Stimulated activated CD8-positive, alpha-beta memory T cell treated with anti-CD3 and anti-CD28 coated beads, Interleukin-2, amount 100 ng/mL, for 48 hours (primary cell): ENCODE data around the gene SOX5.

Experiments
- DNase-seq, 2 donors: peaks; one replicate each; pipeline ENCODE4 v3.0.0-alpha.2; 2020; ENCODE audit warnings: low read depth in 2 of 2

The SOX5 gene

GRCh38 chr12:23611320-23611719, 338.1 kb downstream of the SOX5 start:
- no peak for DNase-seq

- no peak for DNase-seq
Measured at GRCh38 chr12:23600919-23601318, 348.6 kb downstream of the SOX5 start.

- DNase-seq = no peak
Measured at GRCh38 chr12:23596568-23596967, 352.9 kb downstream of the SOX5 start.

GRCh38 chr12:23587833-23588559, 361.5 kb downstream of the SOX5 start:
- DNase-seq = no peak

- DNase-seq = no peak
Measured at GRCh38 chr12:23585782-23586163, 363.7 kb downstream of the SOX5 start.

- DNase-seq = no peak
Measured at GRCh38 chr12:23585156-23585781, 364.2 kb downstream of the SOX5 start.

- no peak for DNase-seq
Measured at GRCh38 chr12:23581913-23582312, 367.6 kb downstream of the SOX5 start.

- no peak for DNase-seq
Measured at GRCh38 chr12:23579257-23579656, 370.2 kb downstream of the SOX5 start.

- no peak for DNase-seq
Measured at GRCh38 chr12:23576372-23576771, 373.1 kb downstream of the SOX5 start.

GRCh38 chr12:23569356-23569755, 380.1 kb downstream of the SOX5 start:
- DNase-seq = no peak

GRCh38 chr12:23566133-23566532, 383.3 kb downstream of the SOX5 start:
- DNase-seq = no peak

- DNase-seq = no peak
Measured at GRCh38 chr12:23564451-23565152, 384.9 kb downstream of the SOX5 start.

GRCh38 chr12:23561364-23562345, 387.8 kb downstream of the SOX5 start:
- no peak for DNase-seq

- DNase-seq = no peak
Measured at GRCh38 chr12:23560611-23561010, 388.9 kb downstream of the SOX5 start.

GRCh38 chr12:23559268-23559753, 390.2 kb downstream of the SOX5 start:
- DNase-seq = no peak

GRCh38 chr12:23556661-23557060, 392.8 kb downstream of the SOX5 start:
- DNase-seq = no peak

- DNase-seq = no peak
Measured at GRCh38 chr12:23555825-23556207, 393.7 kb downstream of the SOX5 start.

- no peak for DNase-seq
Measured at GRCh38 chr12:23555180-23555824, 394.2 kb downstream of the SOX5 start.

GRCh38 chr12:23552417-23552816, 397.1 kb downstream of the SOX5 start:
- DNase-seq = no peak

- DNase-seq = no peak
Measured at GRCh38 chr12:23550753-23551152, 398.7 kb downstream of the SOX5 start.

GRCh38 chr12:23548742-23549141, 400.7 kb downstream of the SOX5 start:
- no peak for DNase-seq
